Activated naive CD8-positive, alpha-beta T cell treated with anti-CD3 and anti-CD28 coated beads, Interleukin-2, amount 50 U/mL, for 24 hours (primary cell): ENCODE measurements around the gene DNAH6.
"Not testable (repeated sequence)": the region's sequence is repeated elsewhere in the genome, so short reads cannot be mapped to it uniquely, and the experiment has no call there.

ENCODE experiments used
- ATAC-seq: fragments of 150-1000 bp; cut with Tn5 transposase; one replicate; pipeline ENCODE4 v1.10.0; 2021
- DNase-seq: peaks from one replicate; pipeline ENCODE4 v3.0.0; 2021
- H3K27ac Mint-ChIP-seq: one replicate; pipeline ENCODE4 v1.8.0; 2021; ENCODE audit warnings: mild to moderate bottlenecking, mixed read lengths
- H3K27me3 Mint-ChIP-seq: one replicate; pipeline ENCODE4 v1.8.0; 2021; ENCODE audit warnings: mixed read lengths
- H3K36me3 Mint-ChIP-seq: one replicate; pipeline ENCODE4 v1.8.0; 2021; ENCODE audit warnings: low read depth, mixed read lengths
- H3K4me1 Mint-ChIP-seq: one replicate; pipeline ENCODE4 v1.8.0; 2021; ENCODE audit warnings: mixed read lengths
- H3K4me3 Mint-ChIP-seq: one replicate; pipeline ENCODE4 v1.8.0; 2021; ENCODE audit warnings: mild to moderate bottlenecking, moderate library complexity, mixed read lengths
- H3K9me3 Mint-ChIP-seq: one replicate; pipeline ENCODE4 v1.8.0; 2021; ENCODE audit warnings: mixed read lengths

DNAH6 gene

DNA sequence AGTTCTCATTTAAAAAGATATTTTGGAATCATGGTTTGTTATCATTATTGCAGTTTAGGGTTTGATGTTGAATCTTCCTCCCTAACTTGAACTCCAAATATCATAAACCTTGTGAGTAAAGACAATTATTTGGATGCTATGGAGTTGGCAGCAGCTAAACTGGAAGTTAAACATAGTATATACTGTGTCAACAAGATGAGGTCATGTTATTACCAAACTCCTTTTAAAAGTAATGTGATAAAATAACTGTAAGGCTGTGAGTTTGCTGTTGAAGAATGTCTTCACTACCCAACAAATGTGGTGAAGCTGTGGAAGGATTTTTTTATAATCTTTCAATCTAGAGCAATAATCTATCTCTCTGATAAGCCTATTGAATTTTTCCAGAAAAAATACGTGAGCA lies 16.0 kb downstream of the DNAH6 start:
- H3K36me3 Mint-ChIP-seq: no peaks in the 10 kb centered on the region
- no peak for ATAC-seq
- H3K4me1 Mint-ChIP-seq: peaks cover 8% of the 10 kb centered on the region
- DNase-seq: no peak
- H3K4me3 Mint-ChIP-seq: no peak overlapping the region
- H3K27ac Mint-ChIP-seq: no peak overlapping the region
- H3K27me3 Mint-ChIP-seq: no peaks in the 10 kb centered on the region
- no peaks in the 10 kb centered on the region for H3K9me3 Mint-ChIP-seq

DNA sequence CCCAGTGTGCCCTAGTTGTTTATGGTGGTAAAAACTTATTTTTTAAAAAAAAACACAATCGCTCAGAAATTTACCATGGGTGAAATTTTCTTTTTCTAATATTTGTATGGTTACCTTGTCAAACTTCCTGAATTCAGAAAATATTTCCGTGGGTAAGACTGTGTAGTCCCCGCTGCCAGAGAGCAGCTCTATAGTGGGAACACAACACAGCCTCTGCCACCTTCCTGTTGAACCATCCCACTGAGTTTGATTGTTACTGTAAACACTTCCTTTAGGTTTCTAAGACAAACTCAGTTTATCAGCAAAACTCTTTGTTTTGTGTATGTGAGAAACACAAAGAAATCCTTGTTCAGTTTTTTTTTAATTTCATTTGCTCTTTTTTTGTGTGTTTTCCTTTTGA lies 17.9 kb downstream of the DNAH6 start:
- no peak overlapping the region for H3K27ac Mint-ChIP-seq
- no peaks in the 10 kb centered on the region for H3K9me3 Mint-ChIP-seq
- H3K4me3 Mint-ChIP-seq: no peak overlapping the region
- ATAC-seq (no peak), DNase-seq (no peak)
- no peaks in the 10 kb centered on the region for H3K36me3 Mint-ChIP-seq
- peaks cover 2% of the 10 kb centered on the region for H3K4me1 Mint-ChIP-seq
- no peaks in the 10 kb centered on the region for H3K27me3 Mint-ChIP-seq

GRCh38 chr2:84537251-84537650 lies 21.0 kb downstream of the DNAH6 start:
- ATAC-seq: no peak
- H3K27ac Mint-ChIP-seq: no peak overlapping the region

DNA sequence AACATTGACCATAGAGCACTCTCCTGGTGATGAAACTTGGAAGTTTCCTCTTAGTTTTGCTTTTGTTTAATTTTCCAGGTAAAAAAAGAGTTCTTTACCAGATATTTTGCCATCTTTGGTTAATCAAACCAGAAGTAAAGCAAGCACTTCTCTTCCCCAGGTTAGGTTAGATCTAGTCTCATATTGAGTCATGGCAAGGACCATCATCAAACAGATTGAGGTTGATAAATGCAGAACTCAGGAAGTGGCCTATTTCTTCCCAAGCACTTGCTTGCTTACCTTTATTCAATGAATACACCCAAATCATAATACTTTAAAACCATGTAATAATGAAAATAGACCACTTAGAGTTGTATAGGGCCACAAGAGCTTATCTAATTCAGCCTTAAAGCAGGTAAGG lies 23.4 kb downstream of the DNAH6 start:
- Mint-ChIP-seq H3K27me3 (no peaks in the 10 kb centered on the region), H3K9me3 (no peaks in the 10 kb centered on the region), H3K4me3 (no peak overlapping the region), H3K27ac (no peak overlapping the region), H3K4me1 (peaks cover 8% of the 10 kb centered on the region), H3K36me3 (no peaks in the 10 kb centered on the region)
- ATAC-seq (peak; percentile 46), DNase-seq (no peak)

More at GRCh38 chr2:84537251-84537650, 21.0 kb downstream of the DNAH6 start:
- Mint-ChIP-seq H3K9me3 (no peaks in the 10 kb centered on the region), H3K4me1 (peaks cover 10% of the 10 kb centered on the region), H3K4me3 (no peak overlapping the region), H3K27me3 (no peaks in the 10 kb centered on the region), H3K36me3 (no peaks in the 10 kb centered on the region)
- DNase-seq: no peak

DNA sequence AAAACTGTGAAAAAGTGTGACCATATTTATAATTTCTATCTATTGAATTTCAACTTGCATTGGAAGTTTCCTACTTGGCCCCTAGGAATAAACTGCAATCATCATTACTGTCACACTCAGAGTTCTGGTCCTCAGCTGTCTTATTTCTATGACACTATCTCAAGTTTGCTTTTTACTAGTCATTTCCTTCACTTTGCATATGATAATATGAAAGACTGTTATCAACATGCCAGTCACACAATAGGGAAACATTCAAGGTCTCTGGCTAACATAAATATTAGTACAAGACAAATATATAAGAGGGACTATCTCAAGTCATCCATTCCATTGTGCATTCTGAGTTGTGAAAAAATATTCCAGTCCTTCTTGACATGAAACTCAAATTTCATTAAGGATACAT lies 28.7 kb downstream of the DNAH6 start:
- Mint-ChIP-seq H3K27me3 (no peaks in the 10 kb centered on the region), H3K27ac (no peak overlapping the region), H3K4me3 (no peak overlapping the region), H3K36me3 (no peaks in the 10 kb centered on the region), H3K9me3 (no peaks in the 10 kb centered on the region), H3K4me1 (peaks cover 3% of the 10 kb centered on the region)
- DNase-seq (no peak), ATAC-seq (no peak)

DNA sequence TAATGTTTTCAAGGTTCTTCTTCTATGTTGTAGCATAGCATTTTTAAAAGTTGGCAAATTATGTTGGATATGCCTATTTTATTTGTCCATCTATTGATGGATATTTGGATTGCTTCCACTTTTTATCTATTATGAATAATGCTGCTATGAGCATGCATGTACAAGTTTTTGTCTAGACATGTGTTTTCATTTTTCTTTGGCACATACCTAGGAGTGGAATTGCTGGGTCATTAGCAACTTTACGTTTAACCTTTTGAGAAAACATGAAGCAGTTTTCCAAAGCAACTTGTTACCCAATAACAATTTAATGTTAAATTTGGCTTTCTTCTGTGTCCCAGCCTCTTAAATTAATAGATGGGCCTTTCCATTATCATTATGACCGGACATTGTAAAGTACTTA lies 30.3 kb downstream of the DNAH6 start:
- Mint-ChIP-seq H3K27ac (no peak overlapping the region), H3K4me3 (no peak overlapping the region)
- no peak for ATAC-seq

DNA sequence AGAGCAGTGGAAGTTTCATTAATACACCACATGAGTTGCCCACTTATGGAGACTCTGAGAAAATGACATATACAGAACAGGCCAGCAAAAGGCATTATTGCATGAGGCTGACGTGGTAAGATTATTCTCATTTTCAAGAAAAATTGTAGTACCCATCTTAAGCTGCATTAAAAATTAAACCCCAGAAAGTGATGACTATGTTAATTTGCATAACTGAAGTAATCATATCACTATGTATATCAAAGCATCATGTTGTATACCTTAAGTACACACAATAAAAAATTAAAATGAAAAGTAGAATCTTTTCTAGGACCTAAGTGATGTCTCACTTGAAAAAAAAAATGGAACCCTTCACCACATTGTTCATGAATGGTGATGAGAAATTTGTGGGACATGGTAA lies 32.0 kb downstream of the DNAH6 start:
- Mint-ChIP-seq H3K9me3 (no peaks in the 10 kb centered on the region), H3K36me3 (no peaks in the 10 kb centered on the region), H3K27ac (no peak overlapping the region), H3K27me3 (no peaks in the 10 kb centered on the region), H3K4me3 (no peak overlapping the region), H3K4me1 (no peaks in the 10 kb centered on the region)
- ATAC-seq: no peak
- DNase-seq: no peak

More for the DNA sequence above, 30.3 kb downstream of the DNAH6 start:
- no peaks in the 10 kb centered on the region for H3K27me3 Mint-ChIP-seq
- no peaks in the 10 kb centered on the region for H3K9me3 Mint-ChIP-seq
- DNase-seq: no peak
- H3K36me3 Mint-ChIP-seq: no peaks in the 10 kb centered on the region
- no peaks in the 10 kb centered on the region for H3K4me1 Mint-ChIP-seq

GRCh38 chr2:84550916-84551315 lies 34.6 kb downstream of the DNAH6 start:
- no peak for ATAC-seq
- H3K4me1 Mint-ChIP-seq: no peaks in the 10 kb centered on the region
- no peak overlapping the region for H3K4me3 Mint-ChIP-seq

GRCh38 chr2:84551526-84551925 lies 35.2 kb downstream of the DNAH6 start:
- H3K4me3 Mint-ChIP-seq, H3K27ac Mint-ChIP-seq: not testable (repeated sequence)

More at GRCh38 chr2:84550916-84551315, 34.6 kb downstream of the DNAH6 start:
- H3K27ac Mint-ChIP-seq: no peak overlapping the region
- no peaks in the 10 kb centered on the region for H3K27me3 Mint-ChIP-seq
- DNase-seq: no peak
- H3K36me3 Mint-ChIP-seq: no peaks in the 10 kb centered on the region
- no peaks in the 10 kb centered on the region for H3K9me3 Mint-ChIP-seq

GRCh38 chr2:84556190-84556589 lies 39.9 kb downstream of the DNAH6 start:
- Mint-ChIP-seq H3K9me3 (peaks cover 13% of the 10 kb centered on the region), H3K4me3 (no peak overlapping the region), H3K4me1 (no peaks in the 10 kb centered on the region), H3K27ac (no peak overlapping the region), H3K27me3 (no peaks in the 10 kb centered on the region), H3K36me3 (peaks cover 2% of the 10 kb centered on the region)
- ATAC-seq (no peak), DNase-seq (no peak)

More at GRCh38 chr2:84551526-84551925, 35.2 kb downstream of the DNAH6 start:
- not testable (repeated sequence) for H3K36me3 Mint-ChIP-seq, H3K27me3 Mint-ChIP-seq, DNase-seq, H3K4me1 Mint-ChIP-seq, ATAC-seq, H3K9me3 Mint-ChIP-seq

- H3K4me1 Mint-ChIP-seq: no peaks in the 10 kb centered on the region
- no peak overlapping the region for H3K4me3 Mint-ChIP-seq
- H3K9me3 Mint-ChIP-seq: peaks cover 16% of the 10 kb centered on the region
- ATAC-seq: no peak
- H3K27me3 Mint-ChIP-seq: no peaks in the 10 kb centered on the region
- no peak overlapping the region for H3K27ac Mint-ChIP-seq
- no peak for DNase-seq
- peaks cover 2% of the 10 kb centered on the region for H3K36me3 Mint-ChIP-seq
Observed at GRCh38 chr2:84559838-84560237, 43.5 kb downstream of the DNAH6 start.

DNA sequence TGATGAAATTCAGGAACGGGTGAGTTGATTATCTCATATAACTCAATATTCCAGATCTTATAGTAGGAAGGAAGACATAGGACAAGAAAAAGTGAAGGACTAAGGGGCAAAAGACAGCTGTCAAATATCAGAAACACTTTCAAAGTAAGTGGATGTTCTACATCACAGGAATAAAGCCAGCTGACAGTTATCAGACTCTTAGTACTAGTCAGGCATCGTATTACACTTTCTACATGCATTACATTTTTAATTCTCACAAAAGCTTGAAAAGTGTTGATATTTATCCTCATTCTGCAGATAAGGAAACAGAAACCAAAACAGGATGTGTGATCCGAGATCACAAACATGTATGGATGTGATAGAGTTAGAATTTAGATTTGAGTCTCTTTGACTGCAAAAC lies 63.4 kb downstream of the DNAH6 start:
- DNase-seq: no peak
- H3K4me1 Mint-ChIP-seq: no peaks in the 10 kb centered on the region
- no peak overlapping the region for H3K27ac Mint-ChIP-seq
- no peaks in the 10 kb centered on the region for H3K27me3 Mint-ChIP-seq
- no peak overlapping the region for H3K4me3 Mint-ChIP-seq
- no peaks in the 10 kb centered on the region for H3K9me3 Mint-ChIP-seq
- ATAC-seq: no peak
- no peaks in the 10 kb centered on the region for H3K36me3 Mint-ChIP-seq

DNA sequence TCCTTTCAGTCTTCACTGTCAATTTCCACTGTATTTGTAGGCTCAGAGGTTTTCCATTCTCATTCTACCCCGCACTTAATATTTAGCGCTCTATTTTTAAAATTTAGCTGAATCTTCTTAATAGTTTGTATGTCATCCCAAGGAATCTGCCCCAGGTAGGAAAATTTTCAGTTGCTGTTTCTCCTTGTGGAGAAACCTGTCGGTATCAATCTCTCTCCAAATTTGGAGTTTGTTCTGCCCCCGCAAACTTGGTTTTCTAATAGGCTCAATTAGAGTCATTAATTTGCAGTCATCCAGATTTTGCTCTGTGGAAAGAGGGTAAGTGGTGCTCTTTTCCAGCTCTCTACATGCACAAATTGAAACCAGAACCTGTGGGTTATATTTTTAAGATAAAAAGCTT lies 87.6 kb downstream of the DNAH6 start:
- Mint-ChIP-seq H3K36me3 (no peaks in the 10 kb centered on the region), H3K27me3 (peaks cover 5% of the 10 kb centered on the region), H3K9me3 (peaks cover 27% of the 10 kb centered on the region), H3K4me3 (no peak overlapping the region), H3K4me1 (no peaks in the 10 kb centered on the region), H3K27ac (no peak overlapping the region)
- DNase-seq (no peak), ATAC-seq (no peak)

GRCh38 chr2:84613082-84613481 lies 96.8 kb downstream of the DNAH6 start:
- DNase-seq: no peak
- H3K36me3 Mint-ChIP-seq: no peaks in the 10 kb centered on the region
- ATAC-seq: no peak
- no peak overlapping the region for H3K4me3 Mint-ChIP-seq
- H3K27ac Mint-ChIP-seq: no peak overlapping the region
- H3K27me3 Mint-ChIP-seq: no peaks in the 10 kb centered on the region
- H3K4me1 Mint-ChIP-seq: no peaks in the 10 kb centered on the region
- H3K9me3 Mint-ChIP-seq: peaks cover 19% of the 10 kb centered on the region

GRCh38 chr2:84619794-84620371 lies 103.6 kb downstream of the DNAH6 start:
- H3K36me3 Mint-ChIP-seq: no peaks in the 10 kb centered on the region
- no peaks in the 10 kb centered on the region for H3K27me3 Mint-ChIP-seq
- no peak overlapping the region for H3K27ac Mint-ChIP-seq
- ATAC-seq (no peak), DNase-seq (no peak)
- no peak overlapping the region for H3K4me3 Mint-ChIP-seq
- H3K9me3 Mint-ChIP-seq: peaks cover 5% of the 10 kb centered on the region
- H3K4me1 Mint-ChIP-seq: no peaks in the 10 kb centered on the region

DNA sequence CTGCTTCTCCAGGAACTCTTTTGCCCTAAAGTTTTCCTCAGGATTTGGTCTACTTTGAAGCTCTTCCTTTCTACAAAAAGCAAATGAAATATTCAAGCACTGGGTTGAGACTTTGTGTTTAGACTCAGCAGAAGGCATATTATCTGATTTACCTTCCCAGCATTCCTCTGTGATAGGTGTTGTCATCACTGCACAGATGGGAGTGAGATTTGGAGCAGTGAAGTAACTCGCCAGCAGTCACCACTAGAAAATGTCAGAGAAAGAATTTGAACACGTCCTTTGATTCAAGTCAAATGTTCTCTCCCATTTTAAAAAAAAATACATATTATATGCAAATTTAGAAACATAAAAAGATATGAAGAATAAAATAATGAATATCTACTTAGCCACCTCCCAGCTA lies 112.2 kb downstream of the DNAH6 start:
- H3K9me3 Mint-ChIP-seq: no peaks in the 10 kb centered on the region
- no peaks in the 10 kb centered on the region for H3K27me3 Mint-ChIP-seq
- DNase-seq: no peak
- no peak for ATAC-seq
- no peak overlapping the region for H3K4me3 Mint-ChIP-seq
- H3K36me3 Mint-ChIP-seq: no peaks in the 10 kb centered on the region
- H3K27ac Mint-ChIP-seq: no peak overlapping the region
- H3K4me1 Mint-ChIP-seq: peaks cover 18% of the 10 kb centered on the region
